H54 (cell line): ENCODE data around the gene PLPPR1.

ENCODE experiments used
- DNase-seq: peaks from one replicate; pipeline ENCODE4 v3.0.0; 2011; ENCODE audit warnings: low spot score, mixed read lengths; ENCODE audit not compliant: insufficient read length
- FAIRE-seq: peaks from 3 replicates; lab custom pipeline; 2011; peaks lifted over from hg19 to GRCh38; lab: Jason Lieb, UNC
- POLR2A ChIP-seq: IDR thresholded peaks from 2 replicates; pipeline ENCODE4 v1.6.1; 2011; ENCODE audit warnings: low read depth, mild to moderate bottlenecking, low read length

PLPPR1 gene

DNA sequence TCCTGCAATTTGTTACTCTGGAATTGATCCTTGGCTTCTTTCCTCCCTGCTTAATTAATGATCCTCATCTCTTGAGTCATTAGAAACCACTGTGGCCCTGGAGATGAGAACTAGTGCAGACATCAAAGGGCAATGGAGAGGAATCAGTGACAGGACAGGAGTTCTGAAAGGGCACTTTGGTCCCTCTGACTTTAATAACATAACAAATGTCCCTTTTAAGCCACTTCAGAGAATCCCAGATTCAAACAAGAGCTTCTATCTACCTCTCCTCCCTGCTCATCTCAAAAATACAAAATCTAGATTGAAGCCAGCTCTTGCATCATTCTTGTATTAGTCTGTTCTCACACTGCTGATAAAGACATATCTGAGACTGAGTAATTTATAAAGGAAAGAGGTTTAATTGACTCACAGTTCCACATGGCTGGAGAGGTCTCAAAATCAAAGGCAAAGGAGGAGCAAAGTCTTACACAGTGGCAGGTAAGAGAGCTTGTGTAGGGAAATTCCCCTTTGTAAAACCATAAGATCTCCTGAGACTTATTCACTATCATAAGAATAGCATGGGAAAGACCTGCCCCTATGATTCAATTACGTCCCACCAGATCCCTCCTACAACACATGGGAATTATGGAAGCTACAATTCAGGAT, 139.1 kb downstream of the PLPPR1 start:
- no peak for TF ChIP-seq POLR2A
- FAIRE-seq (no peak), DNase-seq (no peak)

GRCh38 chr9:101172616-101173015, 144.1 kb downstream of the PLPPR1 start:
- FAIRE-seq (no peak), DNase-seq (no peak)
- no peak for TF ChIP-seq POLR2A

DNA sequence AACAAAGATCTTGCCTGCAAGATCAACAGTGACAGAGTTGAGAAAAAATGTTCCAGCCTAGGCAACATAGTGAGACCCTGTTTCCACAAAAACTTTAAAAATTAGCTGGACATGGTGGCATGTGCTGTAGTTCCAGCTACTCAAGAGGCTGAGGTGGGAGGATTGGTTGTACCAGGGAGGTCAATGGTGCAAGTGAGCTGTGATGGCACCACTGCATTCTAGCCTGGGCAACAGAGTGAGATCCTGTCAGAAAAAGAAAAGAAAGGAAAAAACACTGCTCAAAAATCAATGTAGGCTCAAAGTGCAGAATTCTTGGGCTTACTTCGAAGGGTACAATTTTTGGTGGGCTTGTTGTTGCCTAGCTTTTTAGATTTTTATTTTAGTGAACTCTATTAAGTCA, 145.4 kb downstream of the PLPPR1 start:
- FAIRE-seq (no peak), DNase-seq (no peak)
- TF ChIP-seq POLR2A = no peak

GRCh38 chr9:101176384-101176783, 147.9 kb downstream of the PLPPR1 start:
- TF ChIP-seq POLR2A = no peak
- FAIRE-seq (peak; percentile 33), DNase-seq (no peak)

- no peak for DNase-seq
- FAIRE-seq = no peak
- no peak for TF ChIP-seq POLR2A
Measured at GRCh38 chr9:101184813-101185278, 156.3 kb downstream of the PLPPR1 start.

GRCh38 chr9:101191723-101192122, 163.2 kb downstream of the PLPPR1 start:
- TF ChIP-seq POLR2A = no peak
- FAIRE-seq (no peak), DNase-seq (no peak)

DNA sequence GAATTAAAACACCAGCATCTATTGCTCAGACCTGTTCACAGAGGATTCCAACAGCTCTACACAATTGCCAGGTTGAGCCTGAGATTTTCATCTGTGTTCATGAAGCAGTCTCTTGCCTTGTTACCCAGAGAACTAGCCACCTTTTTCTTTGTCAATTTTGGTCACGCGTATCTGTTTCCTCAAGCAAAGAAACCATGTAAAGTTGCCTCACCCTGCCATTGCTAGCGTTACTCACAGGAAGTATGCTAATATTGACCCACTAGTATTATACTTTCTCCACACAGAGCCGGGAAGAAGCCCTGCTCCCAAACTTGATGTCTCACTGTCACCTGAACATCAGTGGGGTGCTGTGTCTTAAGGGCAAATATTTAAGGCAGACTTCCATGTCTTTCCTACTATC, 168.5 kb downstream of the PLPPR1 start:
- DNase-seq (no peak), FAIRE-seq (no peak)
- no peak for TF ChIP-seq POLR2A

GRCh38 chr9:101200852-101201251, 172.3 kb downstream of the PLPPR1 start:
- FAIRE-seq = no peak

DNA sequence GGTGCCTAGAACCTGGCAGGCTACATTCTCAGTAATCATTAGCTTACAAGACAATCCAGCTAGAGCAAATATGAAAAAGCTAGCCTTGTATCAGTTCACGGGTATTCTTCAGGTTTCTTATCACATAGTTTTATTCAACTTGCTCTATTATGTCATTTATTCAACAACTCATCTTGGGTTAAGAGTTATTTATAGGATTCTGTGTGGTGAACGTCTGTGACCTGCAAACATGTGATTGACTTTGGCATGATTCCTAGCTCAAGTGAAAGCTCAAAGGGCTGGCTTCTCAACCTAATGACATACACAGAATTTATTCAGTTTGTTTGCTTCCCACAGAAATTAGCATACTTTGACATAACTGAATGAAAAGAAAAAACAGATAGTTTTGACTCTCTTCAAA, 173.1 kb downstream of the PLPPR1 start:
- no peak for DNase-seq
- no peak for FAIRE-seq
- TF ChIP-seq POLR2A = no peak

More at GRCh38 chr9:101200852-101201251, 172.3 kb downstream of the PLPPR1 start:
- no peak for DNase-seq
- TF ChIP-seq POLR2A = no peak

GRCh38 chr9:101209670-101210069, 181.1 kb downstream of the PLPPR1 start:
- no peak for TF ChIP-seq POLR2A
- DNase-seq (no peak), FAIRE-seq (no peak)

- peak; percentile 30 for FAIRE-seq
- DNase-seq = no peak
- TF ChIP-seq POLR2A = no peak
Measured at GRCh38 chr9:101212661-101213060, 184.1 kb downstream of the PLPPR1 start.

DNA sequence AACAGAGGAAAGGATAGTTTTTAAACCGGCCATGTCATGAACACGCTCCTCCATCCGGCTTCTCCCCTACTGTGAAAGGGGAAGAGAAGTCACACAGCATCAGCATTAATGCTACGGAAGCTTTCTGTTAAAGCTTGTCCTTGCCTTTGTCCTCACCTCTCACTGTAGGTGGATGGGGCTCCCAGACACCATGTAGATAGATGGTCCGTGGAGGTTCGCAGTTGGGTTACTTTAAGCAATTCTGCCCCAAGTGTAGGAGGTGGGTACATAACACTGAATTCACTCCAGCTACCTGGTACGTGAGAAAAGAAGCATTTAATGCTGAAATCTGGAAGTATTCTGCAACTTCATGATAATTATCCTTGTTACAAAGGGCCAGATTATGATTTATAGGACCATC, 190.5 kb downstream of the PLPPR1 start:
- FAIRE-seq (no peak), DNase-seq (no peak)
- no peak for TF ChIP-seq POLR2A

- no peak for FAIRE-seq
- TF ChIP-seq POLR2A = no peak
Measured at GRCh38 chr9:101220341-101220740, 191.8 kb downstream of the PLPPR1 start.

DNA sequence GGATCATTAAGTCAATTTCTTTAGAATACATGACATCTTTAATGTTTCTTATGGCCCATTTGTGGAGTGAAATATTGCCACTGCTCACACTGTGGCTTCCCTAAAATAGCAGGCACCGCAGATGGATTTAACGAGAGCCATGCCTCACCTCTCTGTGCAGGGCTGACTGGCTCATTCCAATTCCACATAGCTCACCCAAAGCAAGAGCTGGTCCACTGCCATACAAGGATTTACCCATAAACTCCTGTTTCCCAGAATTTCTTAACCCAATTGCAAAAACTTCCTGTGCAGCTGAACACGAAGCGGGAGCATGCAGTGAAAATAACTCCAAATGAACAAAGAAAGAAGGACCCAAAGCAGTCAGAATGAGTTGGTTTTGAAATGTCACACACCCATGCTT, 196.7 kb downstream of the PLPPR1 start:
- DNase-seq = no peak
- TF ChIP-seq POLR2A = no peak
- no peak for FAIRE-seq

More at GRCh38 chr9:101220341-101220740, 191.8 kb downstream of the PLPPR1 start:
- DNase-seq = no peak

DNA sequence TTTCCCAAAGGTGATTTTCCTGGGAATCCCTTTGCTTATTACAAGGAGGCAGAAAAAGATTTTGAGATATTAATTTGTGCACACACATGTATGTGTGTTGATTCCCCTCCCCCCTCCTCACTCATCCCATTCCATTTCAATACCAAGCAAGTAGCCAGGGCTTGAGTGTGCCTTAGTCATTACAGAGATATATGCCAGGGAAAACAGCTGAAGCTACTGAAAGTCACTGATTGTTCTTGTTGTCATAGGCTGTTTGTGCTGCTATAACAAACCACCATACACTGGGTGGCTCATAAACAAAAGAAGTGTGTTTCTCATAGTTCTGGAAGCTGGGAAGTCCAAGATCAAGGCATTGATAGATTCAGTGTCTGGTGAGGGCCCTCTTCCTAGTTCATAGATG, 197.6 kb downstream of the PLPPR1 start:
- TF ChIP-seq POLR2A = no peak
- DNase-seq (no peak), FAIRE-seq (no peak)
